GM10847 (cell line): Measurements from ENCODE around the gene FGGY.

Experiments used
- POLR2A ChIP-seq: IDR thresholded peaks from 2 replicates; pipeline ENCODE4 v1.6.1; 2011; ENCODE audit not compliant: insufficient read length; ENCODE audit errors: extremely low read depth

The FGGY gene

DNA sequence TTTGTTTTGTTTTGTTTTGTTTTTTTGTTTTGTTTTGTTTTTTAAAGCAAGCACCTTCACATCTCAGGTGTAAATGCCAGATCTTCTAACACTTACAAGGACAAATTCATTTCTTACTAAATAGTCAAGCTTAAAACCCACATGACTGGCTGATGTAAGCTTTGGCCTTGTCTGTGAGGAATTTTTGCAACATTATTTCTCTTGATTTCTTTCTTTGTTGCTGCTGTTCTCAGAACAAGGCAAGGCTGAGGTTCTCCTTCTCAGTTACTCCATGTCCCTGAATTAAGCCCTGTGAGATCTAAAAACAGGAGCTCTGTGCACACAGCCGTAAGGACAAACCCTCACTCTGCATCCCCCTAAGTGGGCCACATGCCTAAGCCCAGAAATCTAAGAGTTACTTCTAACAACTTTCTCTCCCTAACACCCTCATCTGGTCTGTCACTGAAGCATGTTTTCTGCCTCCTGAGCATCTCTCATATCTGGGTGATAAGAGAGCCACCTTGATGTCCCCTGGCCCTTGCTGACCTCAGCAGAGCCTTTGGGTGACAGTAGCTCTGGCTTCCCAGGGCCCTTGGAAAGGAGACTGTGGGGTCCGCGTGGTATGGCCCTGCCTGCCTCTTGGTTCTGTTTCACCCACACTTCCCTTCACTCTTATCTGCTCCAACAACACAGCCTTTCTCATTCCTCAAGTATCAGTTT, 436.7 kb downstream of the FGGY start:
- TF ChIP-seq POLR2A = no peak

DNA sequence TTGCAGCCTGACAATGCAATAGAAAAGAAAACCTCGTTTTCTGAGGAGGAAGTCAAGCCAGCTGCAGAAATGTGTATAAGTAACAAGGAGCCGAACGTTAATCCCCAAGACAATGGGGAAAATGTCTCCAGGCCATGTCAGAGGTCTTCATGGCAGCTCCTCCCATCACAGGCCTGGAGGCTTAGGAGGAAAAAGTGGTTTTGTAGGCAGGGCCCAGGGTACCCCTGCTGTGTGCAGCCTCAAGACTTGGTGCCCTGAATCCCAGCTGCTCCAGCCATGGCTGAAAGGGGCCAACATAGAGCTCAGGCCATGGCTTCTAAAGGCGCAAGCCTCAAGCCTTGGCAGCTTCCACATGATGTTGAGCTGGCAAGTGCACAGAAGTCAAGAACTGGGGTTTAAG, 439.9 kb downstream of the FGGY start:
- no peak for TF ChIP-seq POLR2A

DNA sequence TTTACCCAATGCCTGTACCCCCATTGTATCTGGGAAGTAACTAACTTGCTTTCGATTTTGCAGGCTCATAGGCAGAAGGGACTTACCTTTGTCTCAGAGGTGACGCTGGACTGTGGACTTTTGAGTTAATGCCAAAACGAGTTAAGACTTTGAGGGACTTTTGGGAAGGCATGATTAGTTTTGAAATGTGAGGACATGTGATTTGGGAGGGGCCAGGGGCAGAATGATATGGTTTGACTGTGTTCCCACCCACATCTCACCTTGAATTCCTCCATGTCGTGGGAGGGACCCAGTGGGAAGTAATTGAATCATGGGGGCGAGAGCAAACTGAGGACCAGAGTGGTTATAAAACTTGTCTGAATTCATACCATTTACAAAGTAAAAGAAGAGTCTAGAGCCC, 440.7 kb downstream of the FGGY start:
- no peak for TF ChIP-seq POLR2A

DNA sequence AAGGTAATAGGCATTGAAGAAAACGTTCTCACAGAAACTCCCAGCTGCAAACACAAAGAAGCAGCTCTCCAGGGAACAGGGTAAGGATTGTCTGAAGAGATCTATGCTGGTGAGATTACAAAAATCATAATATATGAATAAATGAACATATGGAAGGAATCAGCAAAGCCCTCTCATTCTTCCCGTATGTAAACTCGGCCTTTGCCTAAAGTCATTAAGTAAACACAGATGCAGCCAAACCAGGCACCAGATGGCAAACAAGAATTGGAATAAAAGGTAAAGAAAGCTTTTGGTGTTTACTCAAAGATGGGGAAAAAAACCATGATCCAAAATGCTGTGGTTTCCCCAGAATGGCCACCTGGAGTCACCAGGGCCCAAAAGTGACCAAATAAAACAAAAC, 441.3 kb downstream of the FGGY start:
- no peak for TF ChIP-seq POLR2A

DNA sequence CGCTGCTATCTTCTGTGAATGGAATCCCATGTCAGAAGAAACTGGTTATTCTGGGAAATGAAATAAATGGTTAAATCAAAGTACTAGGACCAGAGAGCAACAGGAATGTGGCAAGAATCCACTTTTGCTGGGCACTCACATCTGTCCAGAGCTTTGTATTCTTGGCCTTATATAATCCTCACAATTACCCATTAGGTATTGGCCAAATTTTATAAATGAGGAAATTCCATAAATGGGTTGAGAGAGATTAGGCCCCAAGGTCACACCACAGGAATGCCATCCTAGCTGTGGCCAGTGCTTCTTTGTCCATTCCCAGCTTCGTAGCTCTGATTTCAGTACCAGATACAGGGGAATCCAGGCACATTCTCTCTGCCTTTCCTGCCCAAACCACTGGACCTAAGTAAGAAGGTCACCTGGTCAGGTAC, 441.7 kb downstream of the FGGY start:
- no peak for TF ChIP-seq POLR2A

DNA sequence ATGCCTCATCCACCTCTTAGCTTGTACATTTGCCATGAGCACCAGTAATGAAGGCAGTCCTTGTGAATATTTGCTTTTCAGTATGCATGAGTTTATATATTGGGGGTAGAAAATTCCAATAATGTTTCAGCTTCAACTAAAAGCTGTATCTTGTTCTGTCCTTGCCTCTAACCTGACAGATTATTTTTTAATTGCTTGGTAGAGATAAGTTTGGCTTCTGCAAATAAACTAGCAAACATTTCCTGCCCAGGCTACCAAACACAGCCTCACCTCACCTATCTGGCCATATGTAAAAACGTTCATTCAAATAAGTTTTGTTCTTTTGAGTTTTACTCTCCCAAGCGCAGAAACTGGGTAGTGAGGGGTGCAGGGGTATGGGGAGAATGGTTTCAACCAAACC, 442.2 kb downstream of the FGGY start:
- TF ChIP-seq POLR2A = no peak

DNA sequence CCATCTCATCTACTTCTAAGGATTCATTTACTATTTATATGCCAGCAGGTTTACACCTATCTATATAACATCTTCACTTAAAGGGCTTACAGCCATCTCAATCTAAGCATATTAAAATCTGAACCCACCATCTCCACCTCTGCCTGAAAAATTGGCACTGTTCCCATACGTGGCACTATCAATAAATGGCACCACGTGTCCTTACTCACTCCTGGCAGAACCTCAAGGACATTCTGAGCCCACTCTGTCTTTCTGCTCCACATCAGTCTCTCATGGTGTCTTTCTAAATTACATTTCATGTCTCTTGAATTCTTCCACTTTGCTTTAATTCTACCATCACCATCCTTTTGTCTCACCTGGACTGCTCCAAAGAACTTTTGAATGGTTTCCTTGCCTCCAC, 445.6 kb downstream of the FGGY start:
- TF ChIP-seq POLR2A = no peak

DNA sequence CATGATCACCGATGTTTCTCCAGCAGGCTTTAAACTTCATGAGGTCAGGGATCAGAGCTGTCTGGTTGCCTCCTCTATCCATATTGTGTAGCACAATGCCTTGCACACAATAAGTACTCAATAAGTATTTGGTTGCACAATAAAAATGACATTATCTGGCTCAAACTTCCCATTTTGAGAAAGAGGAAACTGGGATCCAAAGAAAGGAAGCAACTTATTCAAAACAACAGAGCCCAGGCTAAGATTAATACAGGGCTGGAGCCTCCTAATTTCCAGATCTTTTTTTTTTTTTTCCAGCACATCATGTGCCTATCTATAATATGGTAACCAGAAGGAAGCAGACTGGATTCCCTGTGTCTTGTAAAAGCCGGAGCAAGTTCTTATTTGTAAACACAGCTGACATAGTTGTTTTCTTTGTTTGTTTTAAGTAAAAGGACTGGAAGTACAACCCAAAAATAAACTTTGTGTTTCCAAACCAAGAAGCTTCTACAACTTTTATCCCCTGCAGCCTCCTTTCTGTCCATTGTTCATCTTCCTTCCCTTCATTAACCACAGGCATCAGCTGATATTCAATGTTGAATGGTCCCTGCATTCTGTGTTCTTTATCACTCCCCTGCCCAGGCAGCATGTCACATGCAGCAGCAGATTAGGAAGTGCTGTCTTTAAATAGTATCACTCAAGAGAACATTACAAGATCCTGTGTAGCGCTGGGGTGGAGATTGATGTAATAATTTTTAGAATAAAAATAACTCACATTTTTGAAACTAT, 446.6 kb downstream of the FGGY start:
- TF ChIP-seq POLR2A = no peak

DNA sequence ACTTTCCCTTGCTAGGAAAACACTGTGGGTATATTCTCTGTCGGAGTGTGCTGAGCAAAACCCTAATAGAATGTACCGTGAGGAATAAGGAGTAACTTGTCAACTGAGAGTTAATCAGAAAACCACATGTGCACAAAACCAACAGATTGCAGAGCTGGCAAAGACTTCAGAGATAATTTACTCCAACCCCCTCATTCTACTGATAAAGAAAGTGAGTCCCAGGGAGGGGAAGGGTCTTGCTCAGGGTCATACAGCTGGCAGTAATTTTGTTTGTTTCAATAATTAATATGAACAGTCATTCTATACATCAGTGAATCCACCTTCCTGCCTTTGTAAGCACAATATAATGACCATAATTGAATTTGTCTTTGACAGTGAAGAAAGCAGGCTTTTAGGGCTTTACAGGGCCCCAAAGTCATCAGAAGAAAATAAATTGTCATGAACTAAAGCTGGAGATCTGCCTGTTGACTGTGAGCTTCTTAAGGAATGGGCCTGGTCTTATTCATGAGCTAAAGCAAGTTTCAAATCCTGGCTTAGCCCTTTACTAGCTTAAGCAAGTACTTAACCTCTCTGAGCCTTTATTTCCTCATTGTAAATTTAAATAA, 450.6 kb downstream of the FGGY start:
- no peak for TF ChIP-seq POLR2A

DNA sequence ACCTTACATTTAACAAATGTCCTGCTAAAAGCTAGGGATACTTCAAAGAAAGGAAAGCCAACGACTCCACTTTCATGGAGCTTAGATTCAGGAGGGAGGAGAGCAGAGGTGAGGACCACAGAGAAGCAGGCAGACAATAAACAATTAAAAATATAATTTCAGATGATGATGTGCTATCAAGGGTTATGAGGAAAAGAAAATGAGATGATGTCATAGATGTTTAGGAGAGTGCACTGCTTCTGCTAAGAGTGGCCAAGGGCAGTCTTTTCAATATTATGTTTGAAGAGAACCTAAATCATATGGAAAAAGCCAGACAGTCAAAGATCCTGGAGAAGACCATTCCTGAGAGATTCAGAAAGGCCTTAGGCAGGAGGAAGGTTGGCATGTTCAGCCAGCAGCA, 451.2 kb downstream of the FGGY start:
- TF ChIP-seq POLR2A = no peak

DNA sequence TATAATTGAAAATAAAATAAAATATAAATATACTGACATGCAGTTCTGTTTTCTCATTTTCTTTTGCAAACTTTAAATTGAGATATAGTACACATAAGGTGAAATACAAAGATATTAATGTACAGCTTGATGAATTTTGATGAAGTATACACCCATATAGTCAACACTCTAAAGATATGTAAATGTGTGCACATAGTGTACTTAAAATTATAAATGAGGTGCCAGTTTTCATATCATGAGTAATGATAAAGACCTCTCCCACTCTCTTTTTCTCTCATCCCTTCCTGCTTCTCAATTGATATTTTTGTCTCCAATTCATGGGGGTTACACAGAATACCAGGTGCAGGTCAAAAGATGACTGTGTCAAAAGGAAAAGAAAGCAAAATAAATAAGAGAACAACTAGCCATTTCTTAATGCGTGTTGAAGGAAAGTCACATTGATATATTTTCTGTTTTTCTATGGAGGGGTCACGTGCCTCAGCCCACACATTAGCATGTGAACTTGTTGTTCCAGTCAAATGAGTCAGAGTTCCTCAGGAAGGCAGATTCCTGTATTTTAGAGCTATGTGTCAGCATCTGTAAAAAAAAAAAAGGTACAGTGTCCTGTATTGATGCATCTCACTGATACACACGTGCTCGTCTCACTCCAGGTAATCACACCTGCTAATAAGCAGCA, 453.6 kb downstream of the FGGY start:
- TF ChIP-seq POLR2A = no peak

DNA sequence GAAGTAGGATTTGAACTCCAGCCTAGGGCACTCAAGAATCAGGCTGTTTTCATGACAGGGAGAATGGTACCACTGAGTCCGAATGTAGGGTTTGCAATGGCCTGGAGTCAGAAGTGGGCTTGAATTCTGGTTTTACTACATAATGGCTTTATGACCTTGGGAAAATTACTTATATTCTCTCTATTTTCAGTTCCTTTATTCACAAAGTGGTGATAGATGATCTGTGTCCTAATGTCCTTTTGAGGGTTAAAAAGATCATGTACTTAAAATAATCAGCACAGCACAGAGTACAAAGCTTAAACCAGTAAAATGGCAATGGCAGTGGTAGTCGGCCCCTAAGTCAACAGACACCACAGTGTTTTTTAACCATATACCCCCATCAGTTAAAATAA, 454.1 kb downstream of the FGGY start:
- TF ChIP-seq POLR2A = no peak

DNA sequence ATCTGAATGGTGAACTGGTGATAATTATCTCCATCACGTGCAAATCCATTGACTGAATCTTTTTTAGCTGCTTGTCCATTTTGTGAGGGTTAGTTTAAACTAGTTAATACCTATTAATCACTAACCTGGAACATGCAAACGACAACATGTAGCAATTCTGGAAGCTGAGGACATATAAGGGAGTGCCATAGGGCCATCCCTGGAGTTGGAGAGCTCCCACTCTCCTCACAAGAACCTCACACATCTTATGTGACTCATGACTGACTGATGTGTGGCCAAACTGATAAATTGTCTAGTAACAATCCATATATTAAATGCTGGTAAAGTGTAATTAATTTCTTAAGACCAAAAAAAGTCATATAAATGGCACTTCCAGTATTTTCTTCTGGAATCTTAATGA, 454.9 kb downstream of the FGGY start:
- no peak for TF ChIP-seq POLR2A

DNA sequence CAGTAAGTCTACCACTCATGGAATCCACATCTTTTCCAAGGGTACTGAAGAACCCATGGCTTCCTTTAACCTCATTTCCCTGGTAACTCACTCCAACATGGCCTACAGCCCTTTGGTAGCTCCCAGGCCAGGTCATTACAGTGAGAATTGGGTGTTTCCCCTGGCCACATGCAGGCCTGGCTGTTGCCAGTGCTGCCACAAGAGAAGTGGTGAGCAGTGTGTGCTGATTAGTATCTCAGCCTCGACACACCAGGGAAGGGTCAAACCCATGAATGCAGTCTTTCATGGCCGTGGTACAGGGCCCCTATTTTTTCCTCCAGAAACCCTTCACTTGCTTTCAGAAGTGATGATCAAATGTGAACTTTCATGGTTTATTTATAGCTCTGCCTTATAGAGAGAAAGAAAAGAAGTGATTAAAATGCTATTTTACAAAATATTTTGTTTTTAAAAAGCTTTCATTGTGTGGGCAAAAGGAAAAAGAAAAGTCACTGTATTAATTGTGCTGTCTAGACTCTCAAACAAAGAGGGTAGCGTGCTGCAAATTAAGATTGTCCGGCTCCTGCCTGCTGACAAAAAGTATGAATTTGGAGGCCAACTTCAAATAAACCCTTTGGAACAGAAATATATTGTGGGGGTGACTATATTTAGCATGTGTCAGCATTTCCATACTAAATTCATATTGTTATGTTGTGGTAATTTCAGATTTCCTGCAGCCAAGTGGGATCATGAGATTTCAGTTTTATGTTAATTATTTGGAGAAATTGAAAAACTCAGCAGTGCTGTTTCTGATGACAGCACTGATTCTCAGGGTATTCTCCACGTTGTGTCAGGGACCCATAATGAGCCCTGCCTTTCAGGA, 455.9 kb downstream of the FGGY start:
- TF ChIP-seq POLR2A = no peak
